Breast epithelium (tissue), 4 donors: ENCODE data around the gene HABP2. TPM values are rescaled to one million over a fixed set of nuclear protein-coding genes. Genes with fewer than 3 reads are reported as not detected.

ENCODE experiments used
- DNase-seq, 2 donors: peaks; one replicate each; pipeline ENCODE4 v3.0.0-alpha.2; 2019; ENCODE audit warnings: low spot score in 2 of 2
- H3K27ac ChIP-seq, 2 donors: fragments of 200-600 bp; sonication (generic) in 1 of 2; one replicate each; pipeline ENCODE4 v1.5.1; 2016 to 2019; ENCODE audit warnings: mild to moderate bottlenecking in 1 of 2
- H3K27me3 ChIP-seq, 2 donors: fragments of 200-600 bp; sonication (generic) in 1 of 2; one replicate each; pipeline versions ENCODE4 v1.5.1 to v1.6.0; 2017 to 2019; ENCODE audit warnings: control low read depth in 1 of 2, mild to moderate bottlenecking in 1 of 2
- H3K36me3 ChIP-seq: fragments of 200-600 bp; one replicate; pipeline ENCODE4 v1.5.1; 2019
- H3K4me1 ChIP-seq, 2 donors: fragments of 200-600 bp; sonication (generic); one replicate each; pipeline ENCODE4 v1.5.1; 2016 to 2019; ENCODE audit warnings: control low read depth in 1 of 2
- H3K4me3 ChIP-seq, 3 donors: fragments of 200-600 bp; sonication (generic); 1 replicate in 2 of 3; 2 replicates in 1 of 3; pipeline ENCODE4 v1.5.1; 2016 to 2019; ENCODE audit warnings: mild to moderate bottlenecking in 3 of 3, moderate library complexity in 2 of 3
- H3K9me3 ChIP-seq, 2 donors: fragments of 200-600 bp; sonication (generic) in 1 of 2; one replicate each; pipeline ENCODE4 v1.5.1; 2016 to 2019; ENCODE audit warnings: control low read depth in 1 of 2
- POLR2A ChIP-seq: fragments of 450-650 bp; IDR thresholded peaks from one replicate; pipeline ENCODE4 v1.6.1; 2016; ENCODE audit warnings: antibody characterized with exemption, mild to moderate bottlenecking, moderate library complexity
- POLR2AphosphoS5 ChIP-seq, 3 donors: sonication (generic); formaldehyde crosslinking; IDR thresholded peaks; one replicate each; pipeline ENCODE4 v1.6.1; 2017; ENCODE audit warnings: antibody characterized with exemption in 3 of 3
- intact Hi-C: fragments of 100-400 bp; cut with DNase I; formaldehyde crosslinking; loops from one replicate; pipeline ENCODE4 v1.15.1; 2023; ENCODE audit warnings: low total_unique reads
- total RNA-seq, 3 donors: library from RNA; depleted of rRNA; stranded (reverse); fragments of >200 nt; gene quantifications; one replicate each; pipeline ENCODE4 v1.1.0, GENCODE V29; 2016
- TF ChIP-seq, protein P1 (sequence below), 3 donors: fragments of 450-650 bp; IDR thresholded peaks; one replicate each; pipeline ENCODE4 v1.5.1; 2016 to 2017; ENCODE audit warnings: antibody characterized with exemption in 3 of 3, mild to moderate bottlenecking in 3 of 3, moderate library complexity in 3 of 3

HABP2 gene
- total RNA-seq, 3 donors from 2014 or later: 0.29 to 0.66 TPM; not detected in 1

DNA sequence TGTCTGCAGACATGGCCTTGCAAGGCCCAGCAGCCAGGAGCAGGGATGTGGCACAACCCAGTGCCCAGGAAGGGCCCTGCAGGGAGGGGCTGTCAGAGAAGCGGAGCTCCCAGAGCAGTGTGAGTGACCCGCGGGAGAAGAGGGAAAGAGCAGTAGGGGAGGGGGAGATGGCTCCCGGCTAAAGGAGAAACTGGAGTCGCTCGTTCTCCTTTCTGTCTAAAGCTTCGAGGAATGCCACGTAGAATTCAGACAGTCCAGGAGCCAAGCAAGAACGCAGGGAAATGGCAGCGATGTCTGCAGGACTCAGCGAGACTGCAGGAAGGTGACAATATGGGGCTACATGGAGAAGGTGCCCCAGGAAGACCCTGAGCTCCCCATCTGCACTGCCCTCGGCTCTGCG, 22.4 kb upstream of the HABP2 start:
- H3K4me3 ChIP-seq: no peak overlapping the region
- H3K9me3 ChIP-seq: no peaks in the 10 kb centered on the region
- no peaks in the 10 kb centered on the region for H3K36me3 ChIP-seq
- H3K27me3 ChIP-seq: no peaks in the 10 kb centered on the region
- TF ChIP-seq, protein P1, sequence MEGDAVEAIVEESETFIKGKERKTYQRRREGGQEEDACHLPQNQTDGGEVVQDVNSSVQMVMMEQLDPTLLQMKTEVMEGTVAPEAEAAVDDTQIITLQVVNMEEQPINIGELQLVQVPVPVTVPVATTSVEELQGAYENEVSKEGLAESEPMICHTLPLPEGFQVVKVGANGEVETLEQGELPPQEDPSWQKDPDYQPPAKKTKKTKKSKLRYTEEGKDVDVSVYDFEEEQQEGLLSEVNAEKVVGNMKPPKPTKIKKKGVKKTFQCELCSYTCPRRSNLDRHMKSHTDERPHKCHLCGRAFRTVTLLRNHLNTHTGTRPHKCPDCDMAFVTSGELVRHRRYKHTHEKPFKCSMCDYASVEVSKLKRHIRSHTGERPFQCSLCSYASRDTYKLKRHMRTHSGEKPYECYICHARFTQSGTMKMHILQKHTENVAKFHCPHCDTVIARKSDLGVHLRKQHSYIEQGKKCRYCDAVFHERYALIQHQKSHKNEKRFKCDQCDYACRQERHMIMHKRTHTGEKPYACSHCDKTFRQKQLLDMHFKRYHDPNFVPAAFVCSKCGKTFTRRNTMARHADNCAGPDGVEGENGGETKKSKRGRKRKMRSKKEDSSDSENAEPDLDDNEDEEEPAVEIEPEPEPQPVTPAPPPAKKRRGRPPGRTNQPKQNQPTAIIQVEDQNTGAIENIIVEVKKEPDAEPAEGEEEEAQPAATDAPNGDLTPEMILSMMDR (IDR thresholded peaks at IDR 0.05): no peak
- TF ChIP-seq POLR2A (no peak), POLR2AphosphoS5 (IDR thresholded peaks at IDR 0.05) (no peak)
- H3K27ac ChIP-seq: no peak overlapping the region
- DNase-seq: no peak
- H3K4me1 ChIP-seq: no peaks in the 10 kb centered on the region
- intact Hi-C loops: no loop called here

DNA sequence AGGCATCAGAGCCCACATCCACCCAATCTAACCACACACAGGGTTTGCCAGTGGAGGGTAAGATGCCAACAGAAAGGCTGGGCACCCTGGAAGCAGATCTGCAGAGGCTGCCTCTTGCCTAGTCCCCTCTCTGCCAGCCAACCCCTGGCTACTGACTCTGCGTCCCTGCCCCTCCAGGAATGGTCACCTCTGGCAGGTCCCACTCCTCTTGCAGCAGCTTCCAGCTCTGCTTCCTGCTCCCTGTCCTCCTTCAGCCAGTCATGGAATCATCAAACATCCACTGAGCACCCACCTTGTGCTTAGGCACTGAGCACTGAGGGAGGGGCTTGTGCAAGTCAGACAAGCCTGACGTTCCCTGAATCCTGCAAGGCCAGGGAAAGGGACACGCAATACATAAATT, 20.1 kb upstream of the HABP2 start:
- intact Hi-C loops: loop anchor here (1.0 kb wide), 1 partner anchor 35 kb away; no protein-coding TSS in a partner anchor
- H3K27me3 ChIP-seq: no peaks in the 10 kb centered on the region
- no peak for DNase-seq
- no peaks in the 10 kb centered on the region for H3K4me1 ChIP-seq
- H3K27ac ChIP-seq: no peak overlapping the region
- TF ChIP-seq, protein P1 (IDR thresholded peaks at IDR 0.05): no peak
- TF ChIP-seq POLR2AphosphoS5 (IDR thresholded peaks at IDR 0.05) (no peak), POLR2A (no peak)
- no peaks in the 10 kb centered on the region for H3K9me3 ChIP-seq
- H3K4me3 ChIP-seq: no peak overlapping the region
- no peaks in the 10 kb centered on the region for H3K36me3 ChIP-seq

DNA sequence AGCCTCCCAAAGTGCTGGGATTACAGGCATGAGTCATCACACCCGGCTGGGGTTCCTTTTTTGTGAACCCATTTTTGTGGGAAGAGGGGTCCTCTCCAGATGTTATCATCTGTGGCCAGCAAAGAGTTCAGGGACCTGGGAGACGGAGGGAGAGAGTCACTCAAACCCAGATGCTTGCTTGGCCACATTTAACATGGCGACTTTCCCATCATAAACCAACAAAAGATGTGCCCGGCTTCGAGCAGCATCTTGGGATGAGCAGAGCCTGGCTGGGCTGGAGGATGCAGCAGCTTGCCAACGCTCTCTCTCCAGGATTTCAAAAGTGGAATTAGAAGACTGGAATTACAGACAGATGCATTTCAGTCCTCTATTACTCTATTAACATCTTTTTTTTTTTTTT, 19.1 kb upstream of the HABP2 start:
- Histone ChIP-seq H3K27me3 (no peaks in the 10 kb centered on the region), H3K9me3 (no peaks in the 10 kb centered on the region), H3K4me3 (no peak overlapping the region), H3K36me3 (no peaks in the 10 kb centered on the region), H3K27ac (no peak overlapping the region), H3K4me1 (no peaks in the 10 kb centered on the region)
- intact Hi-C loops: no loop called here
- no peak for DNase-seq
- no peak for TF ChIP-seq POLR2A
- TF ChIP-seq POLR2AphosphoS5 (IDR thresholded peaks at IDR 0.05): no peak
- TF ChIP-seq, protein P1 (IDR thresholded peaks at IDR 0.05): no peak

DNA sequence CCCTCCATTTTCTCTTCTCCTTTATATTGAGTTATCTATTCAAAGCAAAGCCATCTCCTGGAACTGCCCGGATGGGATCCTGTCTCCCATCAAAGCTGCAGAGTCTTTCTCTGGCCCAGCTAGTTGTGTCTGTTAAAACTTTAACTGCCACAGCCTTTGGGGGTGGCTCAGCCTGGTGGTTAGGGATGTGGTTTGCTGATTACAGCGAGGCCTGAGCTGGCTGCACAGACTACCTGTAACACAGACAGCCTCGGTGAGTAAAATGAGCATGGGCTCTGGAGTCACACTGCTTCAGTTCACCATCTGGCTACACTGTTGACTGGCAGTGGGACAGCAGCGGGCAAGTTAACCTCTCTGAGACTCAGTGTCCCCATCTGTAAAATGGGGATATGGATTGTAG, 18.4 kb upstream of the HABP2 start:
- no peak for DNase-seq
- TF ChIP-seq POLR2AphosphoS5 (IDR thresholded peaks at IDR 0.05) (no peak), POLR2A (no peak)
- TF ChIP-seq, protein P1 (IDR thresholded peaks at IDR 0.05): no peak

DNA sequence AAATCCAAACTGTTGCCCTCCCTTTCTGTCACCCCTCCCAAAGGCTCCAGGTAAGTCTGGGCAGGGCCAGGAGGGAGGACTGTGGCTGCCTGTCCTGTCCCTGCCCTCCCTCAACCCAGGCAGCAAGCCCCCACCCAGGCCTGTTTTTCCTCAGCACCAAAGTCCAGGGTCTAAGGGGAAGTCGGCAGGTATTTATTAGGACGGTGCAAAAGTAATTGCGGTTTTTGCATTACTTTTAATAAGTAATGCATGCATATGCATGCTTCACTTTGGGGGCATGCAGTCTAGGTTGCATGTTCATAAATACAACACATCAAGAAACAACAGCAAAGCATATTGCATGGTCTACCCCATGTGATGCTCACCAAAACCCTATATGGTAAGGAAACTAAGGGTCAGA, 15.2 kb upstream of the HABP2 start:
- Histone ChIP-seq H3K4me1 (no peaks in the 10 kb centered on the region), H3K9me3 (no peaks in the 10 kb centered on the region), H3K27ac (no peak overlapping the region), H3K27me3 (no peaks in the 10 kb centered on the region), H3K36me3 (no peaks in the 10 kb centered on the region), H3K4me3 (no peak overlapping the region)
- TF ChIP-seq, protein P1 (IDR thresholded peaks at IDR 0.05): no peak
- TF ChIP-seq POLR2AphosphoS5 (IDR thresholded peaks at IDR 0.05): no peak
- no peak for TF ChIP-seq POLR2A
- intact Hi-C loops: no loop called here
- no peak for DNase-seq

More for the DNA sequence above, 18.4 kb upstream of the HABP2 start:
- Histone ChIP-seq H3K27ac (no peak overlapping the region), H3K36me3 (no peaks in the 10 kb centered on the region), H3K4me1 (no peaks in the 10 kb centered on the region), H3K4me3 (no peak overlapping the region), H3K9me3 (no peaks in the 10 kb centered on the region), H3K27me3 (no peaks in the 10 kb centered on the region)
- intact Hi-C loops: no loop called here
